ENCODE results near the gene PPP6R3.

DNA sequence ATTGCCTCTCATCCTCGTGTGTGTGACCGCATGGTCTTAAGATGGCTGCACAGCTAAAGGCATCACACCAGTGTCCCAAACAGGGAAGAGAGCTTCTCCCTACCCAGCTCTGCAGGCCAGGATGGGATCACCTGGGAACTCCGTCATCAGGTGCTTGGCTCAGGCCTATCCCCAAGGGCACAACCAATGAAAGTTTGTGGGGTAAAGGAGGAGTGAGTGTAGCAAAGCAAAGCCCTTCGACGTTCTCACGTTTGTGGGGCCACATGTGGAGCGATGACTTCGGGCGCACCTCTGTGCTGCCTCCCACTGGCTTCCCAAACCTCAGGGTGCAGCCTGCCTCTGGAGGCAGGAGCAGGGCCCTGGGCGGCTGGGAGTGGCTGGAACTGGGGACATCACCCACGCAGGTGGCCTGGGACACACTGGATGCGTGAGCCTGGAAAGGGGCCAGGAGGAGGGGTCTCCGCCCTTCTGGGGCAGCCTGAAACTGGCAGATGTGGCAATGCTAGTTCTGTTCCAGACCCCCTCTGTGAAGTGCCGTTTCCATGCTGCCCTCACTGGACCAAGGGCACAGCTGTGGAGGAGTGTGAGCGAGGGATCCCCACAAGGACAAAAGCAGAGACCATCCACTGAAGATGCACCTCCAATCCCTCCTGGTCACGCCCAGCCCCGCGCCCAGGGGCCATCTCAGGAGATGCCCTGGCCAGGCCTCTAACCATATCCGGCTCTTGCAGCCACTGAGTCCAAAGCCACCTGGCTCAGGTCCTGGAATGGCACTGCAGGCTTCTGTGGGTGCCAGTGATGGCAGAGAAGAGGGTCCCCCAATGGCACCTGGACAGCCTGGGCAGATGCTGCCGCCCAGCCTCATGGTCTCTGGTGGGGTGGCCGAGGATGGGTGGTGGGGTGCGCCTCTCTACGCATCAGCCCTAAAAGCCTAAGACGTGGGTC lies 193.2 kb downstream of the PPP6R3 start:
- TF ChIP-seq EZH2 (IDR thresholded peaks at IDR 0.05; ENCODE audit: low read depth, low read length, severe bottlenecking) (no peak), CHD2 (IDR thresholded peaks at IDR 0.05; ENCODE audit: low read length) (no peak), POLR2AphosphoS5 (IDR thresholded peaks at IDR 0.05; ENCODE audit: low read depth, low read length) (no peak), RBBP5 (IDR thresholded peaks at IDR 0.05; ENCODE audit: borderline replicate concordance, low read depth, low read length) (no peak), RXRA (IDR thresholded peaks at IDR 0.05; ENCODE audit: insufficient read depth, low read depth, low read length) (no peak), GTF2F1 (IDR thresholded peaks at IDR 0.05; ENCODE audit: borderline replicate concordance, low read depth, low read length) (no peak), GABPA (IDR thresholded peaks at IDR 0.05; ENCODE audit: borderline replicate concordance, insufficient read depth, low read length) (no peak), SP4 (IDR thresholded peaks at IDR 0.05; ENCODE audit: low read length) (no peak), EP300 (IDR thresholded peaks at IDR 0.05; ENCODE audit: borderline replicate concordance in 1 of 2, low read depth in 2 of 2, low read length in 2 of 2) (no peak), CEBPB (IDR thresholded peaks at IDR 0.05; ENCODE audit: low read depth, low read length) (no peak)
- TF ChIP-seq, protein P1, sequence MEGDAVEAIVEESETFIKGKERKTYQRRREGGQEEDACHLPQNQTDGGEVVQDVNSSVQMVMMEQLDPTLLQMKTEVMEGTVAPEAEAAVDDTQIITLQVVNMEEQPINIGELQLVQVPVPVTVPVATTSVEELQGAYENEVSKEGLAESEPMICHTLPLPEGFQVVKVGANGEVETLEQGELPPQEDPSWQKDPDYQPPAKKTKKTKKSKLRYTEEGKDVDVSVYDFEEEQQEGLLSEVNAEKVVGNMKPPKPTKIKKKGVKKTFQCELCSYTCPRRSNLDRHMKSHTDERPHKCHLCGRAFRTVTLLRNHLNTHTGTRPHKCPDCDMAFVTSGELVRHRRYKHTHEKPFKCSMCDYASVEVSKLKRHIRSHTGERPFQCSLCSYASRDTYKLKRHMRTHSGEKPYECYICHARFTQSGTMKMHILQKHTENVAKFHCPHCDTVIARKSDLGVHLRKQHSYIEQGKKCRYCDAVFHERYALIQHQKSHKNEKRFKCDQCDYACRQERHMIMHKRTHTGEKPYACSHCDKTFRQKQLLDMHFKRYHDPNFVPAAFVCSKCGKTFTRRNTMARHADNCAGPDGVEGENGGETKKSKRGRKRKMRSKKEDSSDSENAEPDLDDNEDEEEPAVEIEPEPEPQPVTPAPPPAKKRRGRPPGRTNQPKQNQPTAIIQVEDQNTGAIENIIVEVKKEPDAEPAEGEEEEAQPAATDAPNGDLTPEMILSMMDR (IDR thresholded peaks at IDR 0.05; ENCODE audit: control extremely low read depth in 1 of 3, insufficient read depth in 1 of 3, low read depth in 1 of 3, low read length in 3 of 3): no peak
- TF ChIP-seq, protein P2, sequence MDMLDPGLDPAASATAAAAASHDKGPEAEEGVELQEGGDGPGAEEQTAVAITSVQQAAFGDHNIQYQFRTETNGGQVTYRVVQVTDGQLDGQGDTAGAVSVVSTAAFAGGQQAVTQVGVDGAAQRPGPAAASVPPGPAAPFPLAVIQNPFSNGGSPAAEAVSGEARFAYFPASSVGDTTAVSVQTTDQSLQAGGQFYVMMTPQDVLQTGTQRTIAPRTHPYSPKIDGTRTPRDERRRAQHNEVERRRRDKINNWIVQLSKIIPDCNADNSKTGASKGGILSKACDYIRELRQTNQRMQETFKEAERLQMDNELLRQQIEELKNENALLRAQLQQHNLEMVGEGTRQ (IDR thresholded peaks at IDR 0.05; ENCODE audit: low read length): no peak
